NCI-H2081 (cell line): ENCODE results near the gene ENO2.
A peak's percentile ranks its signal among the peaks of the same experiment; 100 is the strongest.

Experiments used
- DNase-seq, 2 experiments: peaks; one replicate each; lab custom pipeline; 2025; lab: John Stamatoyannopoulos, UW

Gene ENO2

DNA sequence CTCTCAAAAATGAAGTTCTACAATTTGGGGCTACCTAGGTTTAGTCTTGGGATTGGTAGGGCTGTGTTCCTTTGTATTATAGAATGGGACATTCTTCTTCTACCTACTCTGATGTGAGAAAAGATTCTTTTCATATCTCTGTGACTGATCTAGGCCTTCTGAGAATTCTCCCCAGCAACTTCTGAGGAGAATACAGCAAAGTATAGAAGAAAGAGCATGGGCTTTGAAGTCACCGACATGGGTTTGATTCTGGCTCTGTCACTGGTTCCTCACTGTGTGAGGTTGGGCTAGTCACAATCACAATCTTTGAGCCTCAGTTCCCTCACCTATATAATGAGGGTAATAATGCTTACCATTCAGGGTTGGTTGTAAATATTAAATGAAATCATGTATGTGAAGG lies 18.4 kb downstream of the ENO2 start:
- DNase-seq = no peak

DNA sequence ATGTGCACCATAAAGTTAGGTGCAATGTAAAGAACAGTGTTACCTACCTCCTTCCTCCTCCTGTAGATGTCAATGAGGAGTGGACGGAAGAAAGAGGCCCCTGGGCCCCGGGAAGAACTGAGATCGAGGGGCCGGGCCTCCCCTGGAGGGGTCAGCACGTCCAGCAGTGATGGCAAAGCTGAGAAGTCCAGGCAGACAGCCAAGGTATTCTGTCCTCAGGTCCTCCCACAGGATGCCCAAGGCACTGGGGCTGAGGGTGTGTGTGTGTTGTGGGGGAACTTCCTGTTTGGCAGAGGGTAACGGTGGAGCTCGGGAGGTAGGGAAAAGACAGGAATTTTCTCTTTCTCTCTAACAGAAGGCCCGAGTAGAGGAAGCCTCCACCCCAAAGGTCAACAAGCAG lies 19.7 kb downstream of the ENO2 start:
- no peak for DNase-seq

DNA sequence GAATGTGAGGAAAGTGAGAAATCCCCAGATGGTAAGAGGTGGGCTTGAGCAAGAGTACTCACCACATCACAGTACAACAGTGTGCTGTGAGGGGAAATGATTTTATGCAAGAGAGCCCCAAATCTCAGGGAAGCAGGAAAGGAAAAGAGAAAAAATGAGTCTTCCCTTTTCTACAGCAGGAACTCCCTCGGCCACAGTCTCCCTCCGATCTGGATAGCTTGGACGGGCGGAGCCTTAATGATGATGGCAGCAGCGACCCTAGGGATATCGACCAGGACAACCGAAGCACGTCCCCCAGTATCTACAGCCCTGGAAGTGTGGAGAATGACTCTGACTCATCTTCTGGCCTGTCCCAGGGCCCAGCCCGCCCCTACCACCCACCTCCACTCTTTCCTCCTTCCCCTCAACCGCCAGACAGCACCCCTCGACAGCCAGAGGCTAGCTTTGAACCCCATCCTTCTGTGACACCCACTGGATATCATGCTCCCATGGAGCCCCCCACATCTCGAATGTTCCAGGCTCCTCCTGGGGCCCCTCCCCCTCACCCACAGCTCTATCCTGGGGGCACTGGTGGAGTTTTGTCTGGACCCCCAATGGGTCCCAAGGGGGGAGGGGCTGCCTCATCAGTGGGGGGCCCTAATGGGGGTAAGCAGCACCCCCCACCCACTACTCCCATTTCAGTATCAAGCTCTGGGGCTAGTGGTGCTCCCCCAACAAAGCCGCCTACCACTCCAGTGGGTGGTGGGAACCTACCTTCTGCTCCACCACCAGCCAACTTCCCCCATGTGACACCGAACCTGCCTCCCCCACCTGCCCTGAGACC lies 21.2 kb downstream of the ENO2 start:
- DNase-seq = no peak

DNA sequence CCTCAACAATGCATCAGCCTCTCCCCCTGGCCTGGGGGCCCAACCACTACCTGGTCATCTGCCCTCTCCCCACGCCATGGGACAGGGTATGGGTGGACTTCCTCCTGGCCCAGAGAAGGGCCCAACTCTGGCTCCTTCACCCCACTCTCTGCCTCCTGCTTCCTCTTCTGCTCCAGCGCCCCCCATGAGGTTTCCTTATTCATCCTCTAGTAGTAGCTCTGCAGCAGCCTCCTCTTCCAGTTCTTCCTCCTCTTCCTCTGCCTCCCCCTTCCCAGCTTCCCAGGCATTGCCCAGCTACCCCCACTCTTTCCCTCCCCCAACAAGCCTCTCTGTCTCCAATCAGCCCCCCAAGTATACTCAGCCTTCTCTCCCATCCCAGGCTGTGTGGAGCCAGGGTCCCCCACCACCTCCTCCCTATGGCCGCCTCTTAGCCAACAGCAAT lies 21.8 kb downstream of the ENO2 start:
- DNase-seq = no peak

DNA sequence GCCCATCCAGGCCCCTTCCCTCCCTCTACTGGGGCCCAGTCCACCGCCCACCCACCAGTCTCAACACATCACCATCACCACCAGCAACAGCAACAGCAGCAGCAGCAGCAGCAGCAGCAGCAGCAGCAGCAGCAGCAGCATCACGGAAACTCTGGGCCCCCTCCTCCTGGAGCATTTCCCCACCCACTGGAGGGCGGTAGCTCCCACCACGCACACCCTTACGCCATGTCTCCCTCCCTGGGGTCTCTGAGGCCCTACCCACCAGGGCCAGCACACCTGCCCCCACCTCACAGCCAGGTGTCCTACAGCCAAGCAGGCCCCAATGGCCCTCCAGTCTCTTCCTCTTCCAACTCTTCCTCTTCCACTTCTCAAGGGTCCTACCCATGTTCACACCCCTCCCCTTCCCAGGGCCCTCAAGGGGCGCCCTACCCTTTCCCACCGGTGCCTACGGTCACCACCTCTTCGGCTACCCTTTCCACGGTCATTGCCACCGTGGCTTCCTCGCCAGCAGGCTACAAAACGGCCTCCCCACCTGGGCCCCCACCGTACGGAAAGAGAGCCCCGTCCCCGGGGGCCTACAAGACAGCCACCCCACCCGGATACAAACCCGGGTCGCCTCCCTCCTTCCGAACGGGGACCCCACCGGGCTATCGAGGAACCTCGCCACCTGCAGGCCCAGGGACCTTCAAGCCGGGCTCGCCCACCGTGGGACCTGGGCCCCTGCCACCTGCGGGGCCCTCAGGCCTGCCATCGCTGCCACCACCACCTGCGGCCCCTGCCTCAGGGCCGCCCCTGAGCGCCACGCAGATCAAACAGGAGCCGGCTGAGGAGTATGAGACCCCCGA lies 22.5 kb downstream of the ENO2 start:
- DNase-seq = peak; percentile 10 to 54

DNA sequence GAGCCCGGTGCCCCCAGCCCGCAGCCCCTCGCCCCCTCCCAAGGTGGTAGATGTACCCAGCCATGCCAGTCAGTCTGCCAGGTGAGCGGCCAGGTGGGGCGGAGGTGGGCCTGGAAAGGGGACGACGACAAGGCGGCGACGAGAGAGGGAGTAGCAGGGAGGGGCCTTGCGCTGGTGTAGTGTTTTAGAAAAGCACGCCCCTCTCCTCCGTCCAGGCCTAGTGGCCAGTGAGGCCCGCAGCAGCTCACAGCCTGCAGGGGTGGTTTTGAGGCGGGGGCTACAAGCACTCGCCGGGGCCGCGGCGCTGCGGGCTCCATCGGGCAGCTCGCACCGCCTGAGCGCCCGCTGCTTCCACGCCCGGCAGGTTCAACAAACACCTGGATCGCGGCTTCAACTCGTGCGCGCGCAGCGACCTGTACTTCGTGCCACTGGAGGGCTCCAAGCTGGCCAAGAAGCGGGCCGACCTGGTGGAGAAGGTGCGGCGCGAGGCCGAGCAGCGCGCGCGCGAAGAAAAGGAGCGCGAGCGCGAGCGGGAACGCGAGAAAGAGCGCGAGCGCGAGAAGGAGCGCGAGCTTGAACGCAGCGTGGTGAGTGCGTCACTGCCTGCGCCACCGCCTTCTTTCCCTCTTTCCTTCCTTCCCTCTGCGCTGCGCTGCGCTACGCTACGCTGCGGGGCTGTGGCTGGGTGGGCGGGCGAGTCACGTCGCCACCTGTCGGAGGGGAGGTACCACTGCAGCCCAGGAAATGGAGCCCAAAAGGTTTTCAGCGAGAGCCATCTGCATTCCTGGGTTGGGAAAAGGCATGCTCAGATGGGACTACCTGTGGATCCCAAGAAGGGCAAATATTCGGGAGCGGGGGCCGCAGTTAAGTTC lies 23.3 kb downstream of the ENO2 start:
- peak; percentile 95 to 97 for DNase-seq

DNA sequence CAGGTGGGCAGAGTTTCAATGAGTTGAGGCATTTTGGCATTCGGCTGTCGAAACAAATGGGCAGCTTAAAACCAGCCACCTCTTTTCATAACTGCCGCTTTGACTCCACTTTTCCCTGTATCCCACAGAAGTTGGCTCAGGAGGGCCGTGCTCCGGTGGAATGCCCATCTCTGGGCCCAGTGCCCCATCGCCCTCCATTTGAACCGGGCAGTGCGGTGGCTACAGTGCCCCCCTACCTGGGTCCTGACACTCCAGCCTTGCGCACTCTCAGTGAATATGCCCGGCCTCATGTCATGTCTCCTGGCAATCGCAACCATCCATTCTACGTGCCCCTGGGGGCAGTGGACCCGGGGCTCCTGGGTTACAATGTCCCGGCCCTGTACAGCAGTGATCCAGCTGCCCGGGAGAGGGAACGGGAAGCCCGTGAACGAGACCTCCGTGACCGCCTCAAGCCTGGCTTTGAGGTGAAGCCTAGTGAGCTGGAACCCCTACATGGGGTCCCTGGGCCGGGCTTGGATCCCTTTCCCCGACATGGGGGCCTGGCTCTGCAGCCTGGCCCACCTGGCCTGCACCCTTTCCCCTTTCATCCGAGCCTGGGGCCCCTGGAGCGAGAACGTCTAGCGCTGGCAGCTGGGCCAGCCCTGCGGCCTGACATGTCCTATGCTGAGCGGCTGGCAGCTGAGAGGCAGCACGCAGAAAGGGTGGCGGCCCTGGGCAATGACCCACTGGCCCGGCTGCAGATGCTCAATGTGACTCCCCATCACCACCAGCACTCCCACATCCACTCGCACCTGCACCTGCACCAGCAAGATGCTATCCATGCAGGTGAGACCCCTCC lies 24.2 kb downstream of the ENO2 start:
- DNase-seq = no peak

DNA sequence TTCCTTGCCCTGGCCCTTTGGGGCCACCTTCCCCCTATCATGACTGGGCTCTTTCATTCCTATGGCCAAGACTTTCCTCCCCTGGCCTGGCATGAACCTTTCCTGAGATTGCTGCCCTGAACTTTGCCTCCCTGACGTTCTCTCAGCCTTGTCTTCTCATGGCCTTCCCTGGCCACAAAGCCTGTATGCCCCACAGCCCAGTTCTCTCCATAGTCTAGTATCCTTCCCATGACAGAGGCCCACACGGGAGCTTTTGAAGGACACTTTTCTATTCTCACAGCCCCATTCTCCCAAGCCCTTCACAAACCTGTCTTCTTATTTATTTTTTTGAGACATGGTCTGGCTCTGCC lies 24.8 kb downstream of the ENO2 start:
- no peak for DNase-seq

DNA sequence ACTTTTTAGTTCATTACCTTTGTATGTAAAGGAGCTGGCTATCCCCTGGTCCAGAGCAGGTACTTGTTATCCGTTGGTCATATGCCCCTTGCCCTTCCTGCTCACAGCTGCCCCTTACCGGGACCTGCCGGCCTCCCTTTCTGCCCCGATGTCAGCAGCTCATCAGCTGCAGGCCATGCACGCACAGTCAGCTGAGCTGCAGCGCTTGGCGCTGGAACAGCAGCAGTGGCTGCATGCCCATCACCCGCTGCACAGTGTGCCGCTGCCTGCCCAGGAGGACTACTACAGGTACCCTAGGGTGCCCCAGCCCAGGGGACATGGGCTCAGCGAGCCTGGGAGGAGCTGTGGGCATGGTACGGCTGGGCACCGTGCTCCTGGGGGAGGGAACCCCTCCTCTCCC lies 26.9 kb downstream of the ENO2 start:
- DNase-seq = no peak

DNA sequence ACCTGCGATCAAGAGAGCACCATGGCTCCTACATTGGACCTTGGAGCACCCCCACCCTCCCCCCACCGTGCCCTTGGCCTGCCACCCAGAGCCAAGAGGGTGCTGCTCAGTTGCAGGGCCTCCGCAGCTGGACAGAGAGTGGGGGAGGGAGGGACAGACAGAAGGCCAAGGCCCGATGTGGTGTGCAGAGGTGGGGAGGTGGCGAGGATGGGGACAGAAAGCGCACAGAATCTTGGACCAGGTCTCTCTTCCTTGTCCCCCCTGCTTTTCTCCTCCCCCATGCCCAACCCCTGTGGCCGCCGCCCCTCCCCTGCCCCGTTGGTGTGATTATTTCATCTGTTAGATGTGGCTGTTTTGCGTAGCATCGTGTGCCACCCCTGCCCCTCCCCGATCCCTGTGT lies 27.4 kb downstream of the ENO2 start:
- DNase-seq = no peak

DNA sequence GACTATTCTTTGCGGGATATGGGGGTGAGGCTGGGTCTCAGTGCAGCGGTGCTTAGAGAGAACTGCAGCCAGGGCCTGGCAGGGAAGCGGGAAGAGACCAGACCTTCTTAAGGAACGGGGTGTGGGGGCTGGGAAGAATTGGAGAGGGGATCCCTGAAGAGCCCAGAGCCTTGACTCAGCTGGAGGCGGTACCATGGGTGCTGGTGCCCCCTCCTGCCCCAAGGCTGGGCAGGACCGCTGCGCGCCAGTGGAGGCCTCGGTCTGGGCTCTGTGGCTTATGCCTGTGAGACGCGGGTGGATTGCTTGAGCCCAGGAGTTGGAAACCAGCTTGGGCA lies 27.9 kb downstream of the ENO2 start:
- DNase-seq = no peak

DNA sequence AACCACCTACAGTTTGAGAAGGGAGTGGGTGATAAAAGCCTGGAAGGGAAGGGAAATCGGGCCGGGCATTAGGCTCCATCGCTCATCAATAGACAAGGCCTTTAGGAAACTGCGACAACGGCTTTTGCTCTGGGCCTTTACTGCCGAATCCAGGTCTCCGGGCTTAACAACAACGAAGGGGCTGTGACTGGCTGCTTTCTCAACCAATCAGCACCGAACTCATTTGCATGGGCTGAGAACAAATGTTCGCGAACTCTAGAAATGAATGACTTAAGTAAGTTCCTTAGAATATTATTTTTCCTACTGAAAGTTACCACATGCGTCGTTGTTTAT lies 29.0 kb downstream of the ENO2 start:
- DNase-seq = peak; percentile 80 to 91

DNA sequence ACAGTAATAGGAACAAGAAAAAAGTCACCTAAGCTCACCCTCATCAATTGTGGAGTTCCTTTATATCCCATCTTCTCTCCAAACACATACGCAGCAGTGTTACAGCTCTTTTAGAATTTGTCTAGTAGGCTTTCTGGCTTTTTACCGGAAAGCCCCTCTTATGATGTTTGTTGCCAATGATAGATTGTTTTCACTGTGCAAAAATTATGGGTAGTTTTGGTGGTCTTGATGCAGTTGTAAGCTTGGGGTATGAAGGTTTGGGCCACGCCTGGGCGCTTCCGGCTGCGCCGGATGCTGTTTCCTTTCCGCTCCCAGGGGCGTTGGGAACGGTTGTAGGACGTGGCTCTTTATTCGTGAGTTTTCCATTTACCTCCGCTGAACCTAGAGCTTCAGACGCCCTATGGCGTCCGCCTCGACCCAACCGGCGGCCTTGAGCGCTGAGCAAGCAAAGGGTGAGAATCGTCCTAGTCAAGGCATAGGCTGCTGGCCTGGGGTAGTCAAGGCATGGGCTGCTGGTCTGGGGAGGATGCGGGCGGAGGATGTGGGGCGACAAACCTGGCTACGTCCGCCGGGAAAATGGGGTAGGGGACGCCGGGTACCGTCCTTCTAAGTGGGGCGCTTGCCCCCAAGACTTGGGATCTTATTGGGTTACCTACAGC lies 29.5 kb downstream of the ENO2 start, which contains the start of the genes C12orf57 and RNU7-1:
TSS of gene C12orf57 (plus strand) at position 301 of the 659 bp plus-strand sequence. CDS start at position 401, 100 bp downstream.
TSS of gene RNU7-1 (plus strand) at position 95 of the 659 bp plus-strand sequence.
- DNase-seq = peak; percentile 92 to 97

DNA sequence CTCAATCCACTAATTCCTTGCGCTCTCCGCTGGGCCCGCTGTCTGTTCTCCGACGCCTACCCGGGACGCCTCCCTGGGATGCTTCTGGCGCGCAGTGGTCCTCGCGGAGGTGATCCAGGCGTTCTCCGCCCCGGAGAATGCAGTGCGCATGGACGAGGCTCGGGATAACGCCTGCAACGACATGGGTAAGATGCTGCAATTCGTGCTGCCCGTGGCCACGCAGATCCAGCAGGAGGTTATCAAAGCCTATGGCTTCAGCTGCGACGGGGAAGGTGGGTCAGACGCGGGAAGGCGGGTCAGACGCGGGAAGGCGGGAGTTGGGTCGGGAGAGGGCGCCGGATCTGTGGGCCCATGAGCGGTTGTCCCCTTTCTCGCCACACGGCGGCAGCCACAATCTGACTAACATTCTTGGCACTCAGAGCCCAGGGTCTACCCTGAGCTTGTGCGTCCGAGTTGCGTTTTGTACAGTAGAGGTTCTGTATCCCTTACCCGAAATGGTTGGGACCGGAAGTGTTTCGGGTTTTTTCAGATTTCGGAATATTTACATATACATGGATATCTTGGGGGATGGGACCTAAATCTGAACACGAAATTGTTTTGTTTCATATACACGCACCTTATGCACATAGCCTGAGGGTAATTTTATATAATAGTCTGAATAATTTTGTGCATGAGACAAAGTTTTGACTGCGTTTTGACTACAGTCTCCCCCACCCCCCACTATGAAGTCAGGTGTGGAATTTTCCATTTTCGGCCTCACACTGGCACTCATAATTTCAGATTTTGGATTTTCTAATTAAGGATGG lies 30.2 kb downstream of the ENO2 start:
- DNase-seq = peak; percentile 92 to 95

DNA sequence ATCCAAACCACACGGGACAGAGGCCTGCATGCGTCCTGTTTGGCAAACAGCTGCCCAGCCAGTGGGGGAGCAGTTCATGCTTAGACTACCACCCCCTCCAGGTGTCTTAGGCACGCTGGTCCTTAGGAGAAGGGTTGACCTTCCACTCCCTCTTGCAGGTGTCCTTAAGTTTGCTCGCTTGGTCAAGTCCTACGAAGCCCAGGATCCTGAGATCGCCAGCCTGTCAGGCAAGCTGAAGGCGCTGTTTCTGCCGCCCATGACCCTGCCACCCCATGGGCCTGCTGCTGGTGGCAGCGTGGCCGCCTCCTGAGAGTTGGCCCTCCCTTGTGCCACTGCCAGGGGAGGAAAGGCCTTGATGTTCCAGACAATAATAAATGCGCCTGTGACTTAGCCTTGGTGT lies 31.2 kb downstream of the ENO2 start:
- no peak for DNase-seq

DNA sequence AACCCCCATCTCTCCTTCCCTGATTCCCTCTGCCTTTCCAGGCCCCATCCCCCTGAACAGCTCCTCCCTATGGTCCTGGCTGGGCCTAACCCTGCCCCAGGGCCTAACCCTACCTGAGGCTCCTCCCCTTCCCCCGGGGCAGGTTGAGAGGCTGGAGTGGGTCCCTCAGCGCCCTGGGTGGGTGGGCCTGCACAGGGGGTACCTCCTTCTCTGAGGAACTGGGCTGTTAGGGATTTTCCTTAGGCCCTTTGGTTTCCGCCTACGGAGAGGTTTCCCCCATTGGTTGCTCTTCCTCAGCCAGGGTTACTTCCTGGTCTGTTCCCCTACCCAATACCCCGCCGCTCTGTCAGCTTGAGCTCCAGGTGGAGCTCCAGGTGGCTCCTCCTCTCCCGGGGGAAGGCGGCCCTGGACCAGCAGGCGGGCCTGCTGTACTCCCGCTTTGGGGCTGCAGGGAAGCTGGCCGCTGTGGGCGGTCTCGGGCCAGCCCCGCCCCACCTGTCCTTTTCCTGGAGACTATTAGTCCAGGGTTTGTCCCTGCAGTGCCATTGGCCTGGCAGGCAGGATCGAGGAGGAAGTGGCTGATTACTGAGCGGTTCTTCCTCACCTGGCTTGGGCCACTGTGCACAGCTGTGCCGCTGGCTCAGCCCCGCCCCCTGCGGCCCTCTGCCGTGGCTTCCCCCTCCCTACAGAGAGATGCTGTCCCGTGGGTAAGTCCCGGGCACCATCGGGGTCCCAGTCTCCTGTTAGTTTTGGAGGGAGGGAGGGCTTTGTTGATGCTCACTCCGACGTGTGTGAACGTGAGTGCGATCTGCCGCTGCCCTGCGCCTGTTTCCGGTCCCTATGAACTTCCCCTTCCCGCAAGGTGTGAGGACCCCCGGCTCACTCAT lies 31.9 kb downstream of the ENO2 start:
- peak; percentile 97 to 98 for DNase-seq

DNA sequence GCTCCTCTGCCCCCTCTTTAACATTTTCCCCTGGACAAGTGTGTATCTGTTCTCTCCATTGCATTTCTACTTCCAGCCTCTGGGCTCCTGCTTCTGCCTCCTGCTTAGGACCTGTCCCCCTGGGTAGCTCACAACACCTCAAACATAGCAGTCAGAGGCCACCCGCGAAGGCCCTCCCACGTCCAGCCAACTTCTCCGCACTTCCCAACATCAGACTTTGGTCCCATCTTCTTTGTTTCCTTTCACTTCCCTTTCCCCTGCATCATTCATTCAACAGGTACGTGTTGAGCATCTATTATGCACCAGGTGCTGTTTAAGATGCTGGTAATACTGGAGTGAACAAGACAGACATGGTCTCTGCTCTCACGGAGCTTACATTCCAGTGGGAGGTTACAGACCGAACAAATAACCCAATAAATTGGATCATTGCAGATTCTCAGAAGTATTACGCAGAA lies 32.6 kb downstream of the ENO2 start:
- DNase-seq = no peak

DNA sequence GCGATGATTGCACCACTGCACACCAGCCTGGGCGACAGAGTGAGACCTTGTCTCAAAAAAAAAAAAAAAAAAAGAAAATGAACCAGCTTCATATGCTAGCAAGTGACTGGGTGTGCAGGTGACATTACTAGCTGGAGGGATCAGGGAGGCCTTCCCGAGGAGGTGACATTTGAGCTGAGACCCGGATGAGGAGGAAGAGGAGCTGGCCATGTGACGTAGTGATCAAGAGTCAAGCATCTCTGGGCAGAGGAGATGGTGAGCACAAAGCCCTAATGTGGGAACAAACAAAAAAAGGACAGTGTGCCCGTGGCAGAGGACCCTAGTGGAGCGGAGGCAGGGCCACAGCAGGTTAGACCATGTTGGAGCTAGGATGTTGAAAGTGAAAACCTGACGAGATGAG lies 33.2 kb downstream of the ENO2 start:
- no peak for DNase-seq
